ENCODE data around the gene SLC39A1.
A peak's percentile ranks its signal among the peaks of the same experiment; 100 is the strongest.
"Not testable (repeated sequence)": the region's sequence is repeated elsewhere in the genome, so short reads cannot be mapped to it uniquely, and the experiment has no call there.

SLC39A1 gene, protein sequence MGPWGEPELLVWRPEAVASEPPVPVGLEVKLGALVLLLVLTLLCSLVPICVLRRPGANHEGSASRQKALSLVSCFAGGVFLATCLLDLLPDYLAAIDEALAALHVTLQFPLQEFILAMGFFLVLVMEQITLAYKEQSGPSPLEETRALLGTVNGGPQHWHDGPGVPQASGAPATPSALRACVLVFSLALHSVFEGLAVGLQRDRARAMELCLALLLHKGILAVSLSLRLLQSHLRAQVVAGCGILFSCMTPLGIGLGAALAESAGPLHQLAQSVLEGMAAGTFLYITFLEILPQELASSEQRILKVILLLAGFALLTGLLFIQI

DNA sequence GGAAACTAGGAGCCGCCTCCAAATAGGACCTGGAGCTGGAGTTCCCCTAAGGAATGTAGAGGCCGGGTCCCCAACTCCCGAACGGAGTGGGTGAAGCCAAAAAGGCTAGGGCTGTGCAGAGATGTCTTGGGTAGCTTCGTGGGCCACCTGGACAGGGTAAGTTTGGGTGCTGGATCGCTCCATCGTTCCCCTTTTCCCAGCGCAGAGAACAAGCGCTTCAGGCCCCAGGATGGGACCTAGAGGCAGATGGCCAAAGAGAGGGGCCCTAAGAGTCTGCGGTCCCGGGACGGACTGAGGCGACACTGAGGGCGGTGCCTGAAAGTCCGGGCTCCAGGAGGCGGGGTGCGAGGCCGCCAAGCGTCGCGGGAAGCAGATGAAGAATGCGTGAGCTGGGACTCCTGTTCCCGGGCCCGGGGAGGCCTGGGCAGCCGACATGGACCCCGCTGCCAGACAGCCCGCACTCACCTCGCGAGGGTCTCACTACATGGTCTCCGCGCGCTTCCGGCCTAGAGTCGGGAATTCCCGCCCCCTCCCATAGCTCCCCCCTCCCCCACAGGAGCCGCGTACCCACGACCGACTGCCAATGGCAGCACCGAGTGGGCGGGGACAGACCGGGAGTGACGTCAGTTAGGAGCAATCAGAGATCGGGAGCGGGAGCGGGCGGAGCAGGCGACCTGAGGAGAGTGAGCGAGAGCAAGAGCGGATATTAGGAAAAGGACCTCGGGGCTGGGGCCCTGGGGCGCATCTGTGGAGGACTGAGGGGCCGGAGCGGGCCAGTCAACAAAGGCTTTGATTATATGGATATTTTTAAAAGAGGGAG lies at the start of gene SLC39A1:
SLC39A1 (minus strand) TSS at position 508 of the 820 bp plus-strand sequence. CDS start 822 bp downstream, outside the sequence.
- peak; percentile 97 for DNase-seq

DNA sequence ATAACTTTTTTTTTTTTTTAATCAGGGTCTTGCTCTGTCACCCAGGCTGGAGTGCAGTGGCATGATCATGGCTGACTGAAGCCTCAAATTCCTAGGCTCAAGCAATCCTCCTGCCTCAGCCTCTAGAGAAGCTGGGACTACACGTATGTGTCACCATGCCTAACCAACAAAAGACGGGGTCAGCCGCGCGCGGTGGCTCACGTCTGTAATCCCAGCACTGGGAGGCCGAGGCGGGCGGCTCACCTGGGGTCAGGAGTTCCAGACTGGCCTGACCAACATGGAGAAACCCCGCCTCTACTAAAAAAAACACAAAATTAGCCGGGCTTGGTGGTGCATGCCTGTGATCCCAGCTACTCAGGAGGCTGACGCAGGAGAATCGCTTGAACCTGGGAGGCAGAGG lies 49.2 kb upstream of the SLC39A1 start:
- not testable (repeated sequence) for DNase-seq

DNA sequence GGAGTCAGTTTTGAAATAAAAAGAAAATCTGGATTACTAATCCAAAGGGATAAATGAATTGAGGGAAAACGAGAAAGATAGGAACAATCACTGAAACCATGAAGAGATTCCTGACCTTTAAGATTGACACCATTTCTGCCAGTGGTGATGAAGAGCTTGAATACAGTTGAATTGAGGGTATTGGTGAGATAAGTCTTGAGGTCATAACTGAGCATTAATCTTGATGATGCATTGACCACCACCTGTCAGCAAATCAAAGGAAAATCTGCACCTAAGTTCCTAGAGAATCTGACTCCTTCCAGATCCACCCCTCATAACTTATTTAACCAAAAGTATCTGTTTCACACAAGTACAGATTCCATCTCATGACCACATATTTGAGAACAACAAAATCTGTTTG lies 48.8 kb upstream of the SLC39A1 start:
- no peak for DNase-seq

DNA sequence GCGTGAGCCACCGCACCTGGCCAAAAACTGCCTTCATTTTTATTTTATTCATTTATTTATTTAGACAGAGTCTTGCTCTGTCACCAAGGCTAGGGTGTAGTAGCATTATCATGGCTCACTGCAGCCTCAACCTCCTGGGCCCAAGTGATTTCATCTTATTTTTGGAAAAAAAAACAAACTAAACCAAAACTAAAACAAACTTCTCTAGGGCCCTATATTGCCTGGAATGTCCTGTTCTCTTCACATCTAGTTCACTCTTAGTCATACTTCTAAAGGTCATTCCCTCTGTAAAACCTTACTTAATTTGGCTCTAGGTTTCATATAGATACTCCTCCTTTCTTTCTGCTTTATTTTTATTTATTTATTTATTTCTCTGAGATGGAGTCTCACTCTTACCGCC lies 42.8 kb upstream of the SLC39A1 start:
- no peak for DNase-seq

DNA sequence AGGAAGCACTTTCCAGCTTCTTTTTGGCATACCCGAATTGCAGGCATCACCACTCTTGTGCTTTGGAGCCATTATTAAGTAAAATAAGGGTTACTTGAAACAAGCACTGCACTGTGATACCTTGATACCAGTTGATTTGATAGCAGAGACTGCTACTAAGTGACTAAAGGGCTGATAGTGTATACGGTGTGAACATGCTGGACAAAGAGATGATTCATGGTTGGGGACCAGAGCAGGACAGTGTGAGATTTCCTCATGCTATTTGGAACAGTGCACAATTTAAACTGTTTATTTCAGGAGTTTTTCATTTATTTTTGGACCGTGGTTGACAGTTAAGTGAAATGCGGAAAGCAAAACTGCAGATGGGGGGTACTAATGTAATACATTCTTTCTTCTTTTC lies 37.1 kb upstream of the SLC39A1 start:
- no peak for DNase-seq

DNA sequence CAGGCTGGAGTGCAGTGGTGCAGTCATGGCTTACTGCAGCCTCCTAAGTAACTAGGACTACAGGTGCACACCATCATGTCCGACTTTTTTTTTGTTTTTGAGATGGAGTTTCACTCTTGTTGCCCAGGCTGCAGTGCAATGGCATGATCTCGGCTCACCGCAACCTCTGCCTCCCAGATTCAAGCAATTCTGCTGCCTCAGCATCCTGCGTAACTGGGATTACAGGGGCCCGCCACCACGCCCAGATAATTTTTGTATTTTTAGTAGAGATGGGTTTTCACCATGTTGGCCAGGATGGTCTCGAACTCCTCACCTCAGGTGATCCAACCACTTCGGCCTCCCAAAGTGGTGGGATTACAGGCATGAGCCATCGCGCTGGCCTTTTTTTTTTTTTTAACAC lies 33.5 kb upstream of the SLC39A1 start:
- DNase-seq = not testable (repeated sequence)

DNA sequence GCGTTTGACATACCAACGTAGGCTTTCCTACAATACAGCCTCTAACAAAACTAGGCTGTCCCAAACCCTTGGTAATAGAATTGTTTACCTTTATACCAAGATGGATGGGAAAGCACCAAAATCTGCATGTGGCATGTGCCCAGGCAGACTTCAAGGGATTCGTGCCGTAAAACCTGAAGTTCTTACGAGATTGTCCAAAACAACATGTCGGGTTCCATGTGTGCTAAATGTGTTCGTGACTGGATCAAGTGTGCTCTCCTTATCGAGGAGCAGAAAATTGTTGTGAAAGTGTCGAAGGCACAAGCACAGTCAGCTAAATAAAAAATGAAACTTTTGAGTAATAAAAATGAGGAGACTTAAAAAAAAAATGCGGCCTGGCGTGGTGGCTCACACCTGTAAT lies 32.3 kb upstream of the SLC39A1 start:
- DNase-seq = no peak

DNA sequence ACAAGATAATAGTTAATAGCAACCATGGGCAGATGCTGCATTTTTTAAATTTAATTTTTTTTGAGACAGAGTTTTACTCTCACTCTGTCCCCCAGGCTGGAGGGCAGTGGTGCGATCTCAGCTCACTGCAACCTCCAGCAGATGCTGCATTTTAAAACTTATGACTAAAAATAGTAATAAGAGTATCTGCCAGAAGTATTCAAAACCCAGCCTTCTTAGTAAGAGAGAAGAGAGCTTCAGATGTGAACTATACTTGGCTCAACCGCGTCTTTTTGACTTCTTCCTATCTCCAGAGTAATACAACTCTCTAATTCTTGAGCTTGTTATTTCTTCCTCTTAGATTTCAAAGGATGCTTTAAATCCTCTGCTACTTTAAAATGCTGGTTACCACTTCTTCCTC lies 31.9 kb upstream of the SLC39A1 start:
- DNase-seq = no peak

DNA sequence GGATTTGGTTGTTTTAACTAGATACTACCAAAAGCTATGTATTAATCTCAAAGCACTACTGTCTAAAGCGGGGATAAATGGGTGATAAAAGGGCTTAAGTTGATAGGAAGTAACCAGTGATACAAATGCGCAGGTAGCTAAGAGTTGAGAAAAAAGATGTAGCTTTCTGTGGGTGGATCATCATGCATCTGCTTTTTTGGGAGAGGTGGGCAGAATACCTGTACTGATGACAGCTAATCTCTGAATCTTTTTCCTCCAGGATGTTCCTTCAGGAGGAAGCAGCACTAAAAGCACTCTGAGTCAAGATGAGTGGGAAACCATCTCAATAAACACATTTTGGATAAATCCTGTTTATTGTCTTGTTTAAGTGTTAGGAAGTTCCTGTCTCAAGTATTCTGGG lies 28.5 kb upstream of the SLC39A1 start:
- no peak for DNase-seq

DNA sequence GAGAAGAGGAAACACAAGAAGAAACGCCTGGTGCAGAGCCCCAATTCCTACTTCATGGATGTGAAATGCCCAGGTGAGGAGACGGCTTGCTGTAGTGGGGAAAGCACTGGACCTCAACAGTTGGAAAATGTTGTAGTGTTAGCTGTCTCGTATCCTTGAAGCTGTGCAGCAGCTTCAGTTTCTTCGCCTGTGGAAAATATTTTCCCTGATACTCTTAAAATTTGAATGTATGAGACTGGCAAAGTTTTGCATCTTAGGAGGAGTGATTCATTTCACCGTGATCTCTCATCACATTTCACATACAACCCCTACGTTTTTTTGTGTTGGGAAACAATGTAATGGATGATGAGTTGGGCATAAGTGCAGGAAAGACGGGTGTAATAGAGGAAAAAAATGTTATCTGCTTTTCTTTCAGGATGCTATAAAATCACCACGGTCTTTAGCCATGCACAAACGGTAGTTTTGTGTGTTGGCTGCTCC lies 27.9 kb upstream of the SLC39A1 start:
- DNase-seq = no peak

DNA sequence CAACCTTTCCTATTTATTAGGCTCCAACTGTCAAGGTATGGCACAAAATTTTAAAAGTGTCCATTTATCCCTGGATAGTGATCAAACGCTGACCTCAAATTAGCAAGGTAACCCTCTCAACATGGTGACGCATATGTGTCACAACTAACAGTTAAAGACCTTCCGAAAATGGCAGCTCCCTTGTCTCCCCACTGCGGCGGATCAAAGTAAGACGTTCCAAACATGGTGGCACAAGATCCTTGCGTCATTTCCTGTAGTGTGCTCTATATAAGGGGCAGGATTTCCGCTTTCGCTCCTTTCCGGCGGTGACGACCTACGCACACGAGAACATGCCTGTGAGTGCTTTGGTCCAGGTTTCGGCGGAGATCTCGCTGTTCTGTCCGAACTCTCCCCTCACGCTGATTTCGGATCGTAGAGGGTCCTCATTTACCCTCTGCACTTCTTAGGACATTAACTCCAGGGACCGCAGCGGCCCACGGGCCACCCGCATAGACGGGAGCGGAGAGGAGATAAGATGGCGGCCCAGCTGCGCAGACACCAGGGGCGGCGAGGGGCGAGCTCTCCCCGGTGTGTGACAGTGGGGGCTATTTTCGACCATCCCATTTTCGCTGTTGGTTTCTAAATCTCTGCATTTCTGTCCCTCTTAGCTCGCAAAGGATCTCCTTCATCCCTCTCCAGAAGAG lies 27.3 kb upstream of the SLC39A1 start, which contains the start of gene RPS27:
RPS27 (plus strand) TSS at position 295 of the 683 bp plus-strand sequence; CDS start at position 330, 35 bp downstream.
- peak; percentile 98 for DNase-seq

DNA sequence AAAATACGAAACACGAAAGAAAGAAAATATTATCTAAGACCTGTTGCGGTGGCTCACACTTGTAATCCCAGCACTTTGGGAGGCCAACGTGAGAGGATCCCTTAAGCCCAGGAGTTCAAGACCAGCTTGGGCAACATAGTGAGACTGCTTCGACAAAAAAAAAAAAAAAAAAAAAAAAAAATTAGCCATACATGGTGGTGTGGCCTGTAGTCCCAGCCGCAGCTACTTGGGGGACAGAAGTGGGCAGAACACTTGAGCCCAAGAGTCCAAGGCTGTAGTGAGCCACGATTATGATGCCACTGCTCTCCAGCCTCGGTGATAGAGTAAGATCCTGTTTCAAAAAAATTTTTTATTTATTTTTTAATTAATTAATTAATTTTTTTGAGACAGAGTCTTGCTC lies 24.3 kb upstream of the SLC39A1 start:
- no peak for DNase-seq

DNA sequence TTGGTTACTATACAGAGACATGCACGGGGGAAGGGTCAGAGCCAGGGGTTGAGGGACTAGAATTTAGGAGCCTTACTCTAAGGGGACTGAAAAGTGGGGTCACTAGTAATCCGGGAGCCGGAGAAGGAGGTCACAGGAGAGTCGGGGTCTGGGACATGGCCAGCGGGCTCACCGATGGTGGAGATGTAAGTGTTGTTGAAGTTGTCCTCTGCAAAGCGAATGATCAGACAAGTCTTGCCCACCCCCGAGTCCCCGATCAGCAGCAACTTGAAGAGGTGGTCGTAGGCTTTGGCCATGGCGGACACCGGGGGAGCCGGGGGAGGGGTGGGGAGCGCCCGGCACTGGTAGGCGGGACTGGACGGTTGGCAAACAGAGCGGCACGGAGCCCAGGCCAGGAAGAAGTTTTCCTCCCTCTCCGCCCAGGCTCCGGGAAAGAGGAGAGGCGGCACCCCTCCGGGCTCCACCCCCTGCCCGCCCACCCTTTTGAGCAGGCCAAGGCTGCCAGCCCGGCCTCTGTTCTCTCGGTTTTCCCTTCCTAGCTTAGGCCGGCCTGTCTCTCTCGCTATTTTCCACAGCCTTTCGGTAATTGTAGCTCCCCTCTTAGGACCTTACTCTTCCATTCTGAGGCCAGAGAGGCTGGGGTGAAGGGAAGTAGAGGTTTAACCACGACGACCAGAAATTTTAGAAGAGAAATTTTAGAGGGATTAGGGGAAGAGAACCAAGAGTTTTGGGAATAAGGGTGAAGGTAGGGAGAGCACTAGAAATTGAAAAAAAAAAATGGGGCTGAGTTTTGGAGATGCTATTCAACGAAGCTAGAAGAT lies 22.8 kb upstream of the SLC39A1 start, which contains the start of gene RAB13:
RAB13 (minus strand) TSS at position 399 of the 821 bp plus-strand sequence; CDS start at position 296, 103 bp downstream.
- DNase-seq = peak; percentile 65

DNA sequence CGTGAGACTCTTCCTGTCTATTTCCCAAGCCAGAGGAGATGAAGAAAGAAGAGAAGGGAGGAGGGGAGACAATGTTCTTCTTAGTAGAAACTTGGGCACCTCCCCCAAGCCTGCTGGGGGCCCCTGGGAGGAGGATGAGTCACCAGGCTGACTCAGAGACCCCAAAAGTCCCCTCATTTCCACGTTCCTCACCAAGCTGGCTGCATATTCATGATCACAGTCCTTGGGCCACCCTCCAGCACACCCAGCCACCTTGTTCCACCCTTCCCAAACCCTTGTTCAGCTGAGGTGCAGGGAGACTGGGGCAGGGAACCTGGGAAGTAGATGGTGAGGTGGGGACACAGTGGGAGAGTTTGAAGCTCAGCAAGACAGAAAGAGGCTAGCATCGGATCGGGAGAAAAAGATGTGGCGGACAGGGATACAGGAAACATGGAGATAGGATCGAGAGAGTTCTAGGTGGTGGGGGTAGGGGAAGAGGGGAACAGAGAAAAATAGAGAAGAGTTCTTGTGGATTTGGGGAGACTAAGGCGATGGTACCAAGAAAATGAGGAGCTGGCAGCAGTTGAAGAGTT lies 22.1 kb upstream of the SLC39A1 start:
- no peak for DNase-seq

DNA sequence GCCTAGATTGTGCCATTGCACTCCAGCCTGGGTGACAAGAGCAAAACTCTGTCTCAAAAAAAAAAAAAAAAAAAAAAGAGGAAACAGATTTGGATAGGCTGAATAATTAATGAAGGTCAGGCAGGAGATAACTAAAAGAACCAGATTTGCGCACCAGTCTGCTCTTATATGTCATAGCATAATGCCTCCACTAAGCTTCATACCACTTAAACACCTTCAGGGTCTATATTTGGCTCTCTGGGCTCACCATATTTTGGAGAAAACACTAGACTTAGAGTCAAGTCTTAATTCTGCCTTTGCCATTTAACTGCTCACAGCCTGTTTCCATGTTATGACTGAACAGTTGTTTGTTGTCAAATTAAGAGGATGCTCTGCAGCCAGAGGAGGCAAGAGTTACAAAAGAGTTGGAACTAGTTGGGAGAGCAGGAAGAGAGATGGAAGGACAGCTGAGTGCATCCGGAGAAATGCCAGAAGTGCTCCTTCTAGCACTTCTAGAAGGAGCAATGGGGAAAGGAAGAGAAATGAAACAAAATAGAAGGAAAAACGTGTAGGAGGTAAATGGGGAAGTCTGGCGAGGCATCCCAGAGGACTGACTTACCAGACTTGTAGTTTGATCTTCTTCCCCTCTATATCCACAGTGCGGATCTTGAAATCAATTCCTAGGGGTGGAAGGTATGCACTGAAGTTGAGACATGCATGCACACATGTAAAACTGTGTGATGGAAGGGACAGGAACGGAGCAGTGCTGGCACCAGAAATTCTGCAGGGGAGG lies 21.0 kb upstream of the SLC39A1 start:
- DNase-seq = no peak

DNA sequence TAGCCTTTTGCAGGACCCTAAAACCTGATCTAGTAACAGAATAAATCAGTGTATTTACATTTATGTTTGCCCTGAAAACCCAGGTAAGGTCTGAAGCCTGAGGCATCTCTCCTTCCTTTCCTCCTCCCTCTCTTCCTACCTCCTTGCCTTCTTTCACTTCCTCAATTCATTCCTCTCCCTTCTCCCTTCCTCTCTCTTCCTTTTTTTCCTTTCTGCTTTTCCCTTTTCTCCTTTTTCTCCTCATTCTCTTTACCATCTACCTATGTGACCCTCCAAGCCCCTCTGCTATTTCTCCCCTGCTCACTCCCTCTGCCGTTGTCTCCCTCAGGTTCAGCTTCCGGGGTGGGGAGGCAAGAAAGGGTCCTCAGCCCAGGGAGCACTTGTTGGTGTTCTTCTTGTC lies 18.4 kb upstream of the SLC39A1 start:
- DNase-seq = not testable (repeated sequence)

DNA sequence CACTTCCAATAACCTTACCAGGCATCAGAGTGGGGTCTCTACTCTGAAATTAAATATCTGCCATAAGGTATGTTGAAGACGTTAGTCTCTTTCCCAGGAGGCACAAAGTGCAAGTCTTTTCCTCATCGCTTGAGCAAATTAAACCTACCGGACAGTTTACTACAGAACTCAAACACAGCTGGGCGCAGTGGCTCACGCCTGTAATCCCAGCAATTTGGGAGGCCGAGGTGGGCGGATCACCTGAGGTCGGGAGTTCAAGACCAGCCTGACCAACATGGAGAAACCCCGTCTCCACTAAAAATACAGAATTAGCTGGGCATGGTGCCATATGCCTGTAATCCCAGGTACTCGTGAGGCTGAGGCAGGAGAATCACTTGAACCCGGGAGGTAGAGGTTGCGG lies 15.8 kb upstream of the SLC39A1 start:
- DNase-seq = not testable (repeated sequence)

DNA sequence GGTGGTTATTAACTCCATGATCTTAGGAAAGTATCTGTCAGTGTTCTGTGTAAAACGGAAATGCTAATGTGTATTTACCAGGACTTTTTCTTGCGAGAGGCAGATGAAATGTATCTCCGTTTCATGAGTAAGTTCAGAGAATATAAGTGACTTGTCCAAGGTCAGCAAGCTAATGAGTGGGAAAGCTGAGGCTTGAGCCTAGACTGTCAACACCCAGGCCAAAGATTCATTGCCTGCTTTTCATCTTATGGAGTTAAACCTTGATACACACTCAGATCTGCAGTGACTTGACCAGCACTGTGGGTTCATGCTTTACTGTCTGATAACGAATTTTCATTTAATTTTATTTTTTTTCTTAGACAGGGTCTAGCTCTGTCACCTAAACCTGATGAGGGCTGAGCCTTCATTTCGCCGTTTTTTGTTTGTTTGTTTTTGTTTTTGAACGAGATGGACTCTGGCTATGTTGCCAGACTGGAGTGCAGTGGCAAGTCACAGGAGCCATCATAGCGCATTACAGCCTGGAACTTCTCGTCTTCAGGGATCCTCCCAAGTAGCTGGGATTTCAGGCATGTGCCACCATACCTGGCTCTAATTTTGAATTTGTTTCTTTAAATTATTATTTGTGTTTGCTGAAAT lies 15.1 kb upstream of the SLC39A1 start:
- peak; percentile 24 for DNase-seq

DNA sequence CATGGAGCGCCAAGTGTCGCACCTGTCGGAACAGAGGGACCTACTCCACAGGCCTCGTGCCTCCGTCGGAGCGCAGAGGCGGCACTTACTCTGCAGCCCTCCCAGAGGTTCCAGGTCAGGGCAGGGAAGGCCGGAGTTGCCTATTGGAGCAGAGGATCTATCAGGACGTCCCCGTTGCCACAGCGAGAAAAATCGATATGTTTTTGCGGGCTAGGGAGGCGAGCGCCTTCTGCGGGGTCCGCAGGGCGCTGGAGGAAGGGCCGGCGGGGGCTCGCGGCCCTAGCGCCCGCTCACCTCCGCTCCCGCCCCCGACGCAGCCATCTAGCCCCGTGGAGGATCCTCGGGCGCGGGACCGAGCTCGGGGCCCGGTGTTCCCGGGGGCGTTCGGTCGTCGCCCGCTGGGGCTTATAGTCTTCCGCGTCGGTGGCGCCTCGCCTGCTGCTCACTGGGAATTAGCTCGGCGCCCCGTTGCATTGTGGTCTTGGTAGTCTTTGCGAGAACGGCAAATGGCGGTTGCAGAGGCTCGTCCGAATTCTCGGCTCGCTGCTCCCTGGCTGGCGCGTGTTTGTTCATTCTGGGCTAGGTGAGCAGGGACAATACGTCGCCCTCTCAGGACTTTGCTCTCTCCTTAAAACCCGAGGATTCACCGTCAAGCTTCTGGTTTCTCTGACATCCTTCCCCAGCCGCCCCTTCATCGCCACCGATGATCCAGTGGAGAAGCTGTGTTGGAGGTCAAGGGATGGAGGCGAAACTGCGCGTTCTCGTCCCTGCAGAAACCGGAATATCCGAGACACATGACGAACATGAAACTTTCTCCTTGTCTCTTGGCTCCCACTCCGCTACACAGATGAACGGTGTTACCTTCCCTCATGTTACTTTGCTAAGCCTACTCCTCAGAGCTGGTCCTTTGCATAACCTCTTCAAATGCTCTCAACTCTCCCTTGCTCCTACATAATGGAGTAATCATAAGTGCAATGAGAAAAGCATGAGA lies 14.2 kb upstream of the SLC39A1 start, which contains the start of gene JTB:
JTB (minus strand) TSS at position 425 of the 991 bp plus-strand sequence; CDS start at position 3, 422 bp downstream.
- DNase-seq = peak; percentile 86
